RKO (cell line): ENCODE data around the gene GTF3C4.

Experiments
- DNase-seq: peaks from one replicate; pipeline ENCODE4 v3.0.0-alpha.2; 2016; ENCODE audit warnings: low spot score

GTF3C4 gene

DNA sequence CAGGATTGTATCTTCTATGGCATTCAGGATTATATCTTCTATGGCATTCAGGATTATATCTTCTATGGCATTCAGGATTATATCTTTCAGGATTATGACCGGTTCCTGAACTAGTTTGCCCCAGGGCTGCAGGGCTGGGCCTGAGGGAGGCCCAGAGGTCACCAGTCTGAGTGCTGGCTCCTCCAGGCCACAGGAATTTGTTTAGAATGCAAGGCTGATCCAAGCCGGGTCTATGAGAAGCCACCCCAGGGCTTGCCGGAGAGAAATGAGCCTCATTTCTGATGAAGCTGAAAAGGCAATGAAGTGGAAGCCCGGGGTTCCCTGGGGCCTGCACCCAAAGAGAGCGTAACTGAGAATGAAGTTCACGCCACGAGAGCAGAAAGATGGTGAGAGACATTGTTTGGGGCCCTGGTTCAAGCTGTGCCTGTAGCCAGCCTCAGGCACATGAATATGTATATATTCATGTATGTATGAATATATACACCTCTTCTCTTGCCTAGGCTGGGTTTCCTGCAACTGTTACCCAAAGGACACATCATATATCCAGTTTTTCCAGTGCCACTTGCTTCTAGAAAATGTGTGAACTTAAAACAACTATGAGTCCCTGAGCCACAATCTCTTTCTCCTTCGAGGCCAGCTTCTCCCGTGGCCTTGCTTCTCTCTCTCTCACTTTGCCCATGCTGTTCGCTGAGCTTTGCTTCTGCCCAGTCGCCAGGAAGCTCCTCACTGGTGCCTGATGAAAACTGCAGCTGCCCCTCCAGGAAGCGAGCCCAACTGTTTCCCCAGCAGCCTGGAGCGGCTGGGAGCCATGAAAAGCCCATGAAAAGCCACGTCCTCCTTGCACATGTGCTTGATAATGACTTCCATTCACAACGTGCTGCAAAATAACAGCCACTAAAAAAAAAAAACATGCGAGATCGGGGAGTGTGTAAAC lies 62.3 kb downstream of the GTF3C4 start:
- no peak for DNase-seq

GRCh38 chr9:132733260-132733815 lies 63.1 kb downstream of the GTF3C4 start:
- no peak for DNase-seq

GRCh38 chr9:132739710-132740310 lies 69.5 kb downstream of the GTF3C4 start:
- DNase-seq = no peak

- no peak for DNase-seq
Measured at GRCh38 chr9:132740526-132741309, 70.5 kb downstream of the GTF3C4 start.

GRCh38 chr9:132742821-132743311 lies 72.6 kb downstream of the GTF3C4 start:
- DNase-seq = no peak

DNA sequence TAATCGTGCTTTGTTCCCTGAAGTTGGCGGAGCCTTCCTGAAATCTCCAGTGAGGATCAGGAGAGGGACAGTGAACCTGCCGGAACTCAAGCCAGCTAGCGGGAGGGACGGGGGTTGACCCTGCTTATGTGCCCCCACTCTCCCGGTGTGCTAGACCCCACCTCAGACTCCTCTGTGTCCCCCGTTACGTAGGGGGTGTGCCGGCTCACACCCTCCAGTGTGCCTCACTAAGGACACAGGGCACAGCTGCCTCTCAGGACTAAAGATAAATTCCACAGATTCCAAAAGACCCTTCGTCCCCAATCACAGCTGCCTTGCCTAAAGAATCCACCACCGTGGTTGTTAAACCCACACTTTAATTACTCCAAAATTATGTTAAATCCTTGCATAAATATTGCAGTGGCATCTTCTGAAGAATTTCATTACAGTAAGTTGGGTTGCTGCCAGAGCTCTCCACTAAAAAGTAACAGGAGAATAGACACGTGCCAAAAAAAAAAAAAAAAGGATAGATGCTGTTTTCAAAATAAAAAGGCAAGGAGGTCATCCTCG lies 73.7 kb downstream of the GTF3C4 start:
- DNase-seq = no peak
